ENCODE measurements around the gene PTGS1.
"Not testable (repeated sequence)": the region's sequence is repeated elsewhere in the genome, so short reads cannot be mapped to it uniquely, and the experiment has no call there.

PTGS1 gene

GRCh38 chr9:122347348-122348287 lies 23.2 kb upstream of the PTGS1 start:
- no peak for DNase-seq

- no peak for DNase-seq
Observed at GRCh38 chr9:122348288-122348777, 22.5 kb upstream of the PTGS1 start.

- DNase-seq, result no peak
Observed at GRCh38 chr9:122348791-122349190, 22.0 kb upstream of the PTGS1 start.

DNA sequence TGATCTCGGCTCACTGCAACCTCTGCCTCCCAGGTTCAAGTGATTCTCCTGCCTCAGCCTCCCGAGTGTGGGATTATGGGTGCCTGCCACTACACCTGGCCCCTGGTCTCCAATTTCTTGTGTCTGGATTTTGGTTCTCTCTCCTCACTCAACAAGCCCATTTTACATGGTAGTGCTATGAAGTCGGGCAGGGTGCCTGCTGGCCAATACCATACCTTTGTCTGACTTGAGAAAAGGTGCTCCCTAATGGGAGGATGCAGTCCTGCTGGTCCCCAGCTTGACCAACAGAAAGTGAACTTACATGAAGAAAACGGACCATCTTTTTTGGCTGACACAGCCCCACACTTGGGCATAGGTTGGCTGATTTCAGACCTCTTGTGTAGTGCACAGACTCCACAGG lies 21.6 kb upstream of the PTGS1 start:
- no peak for DNase-seq

DNA sequence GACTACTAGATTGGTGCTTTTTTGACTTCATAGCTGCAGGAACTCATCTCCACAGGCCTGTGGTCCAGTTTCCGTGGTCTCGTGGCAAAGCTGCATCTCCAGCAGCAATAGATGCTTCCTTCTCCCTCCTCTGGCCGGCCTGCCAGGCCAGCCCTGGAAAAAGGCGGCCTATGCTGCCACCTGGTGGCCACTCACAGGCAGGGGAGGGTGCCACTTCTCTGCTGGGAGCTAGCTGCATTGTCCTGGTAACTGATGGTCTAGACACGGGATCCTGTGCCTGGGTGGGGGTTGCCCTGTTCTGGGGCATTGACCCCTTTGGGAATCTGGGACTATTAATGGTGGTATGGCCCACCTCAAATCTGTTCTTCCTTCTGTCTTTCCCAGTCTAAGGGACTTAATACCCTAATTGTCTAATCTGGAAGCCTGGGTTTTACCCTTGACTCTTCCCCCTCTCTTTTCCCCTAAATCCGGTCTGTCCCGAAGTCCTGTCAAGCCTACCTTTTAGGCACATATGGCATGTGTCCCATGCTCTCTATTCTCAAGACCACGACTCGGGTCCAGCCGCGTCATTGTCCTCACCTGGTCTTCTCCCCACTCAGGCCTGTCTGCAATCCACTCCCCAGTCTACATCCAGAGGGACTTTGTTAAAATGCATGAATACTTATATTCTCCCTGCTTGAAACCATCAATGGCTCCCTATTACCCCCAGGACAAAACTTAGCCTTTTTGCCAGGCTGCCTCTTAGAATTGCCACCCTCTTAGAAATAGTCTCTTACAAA lies 20.1 kb upstream of the PTGS1 start:
- peak; percentile 65 for DNase-seq

DNA sequence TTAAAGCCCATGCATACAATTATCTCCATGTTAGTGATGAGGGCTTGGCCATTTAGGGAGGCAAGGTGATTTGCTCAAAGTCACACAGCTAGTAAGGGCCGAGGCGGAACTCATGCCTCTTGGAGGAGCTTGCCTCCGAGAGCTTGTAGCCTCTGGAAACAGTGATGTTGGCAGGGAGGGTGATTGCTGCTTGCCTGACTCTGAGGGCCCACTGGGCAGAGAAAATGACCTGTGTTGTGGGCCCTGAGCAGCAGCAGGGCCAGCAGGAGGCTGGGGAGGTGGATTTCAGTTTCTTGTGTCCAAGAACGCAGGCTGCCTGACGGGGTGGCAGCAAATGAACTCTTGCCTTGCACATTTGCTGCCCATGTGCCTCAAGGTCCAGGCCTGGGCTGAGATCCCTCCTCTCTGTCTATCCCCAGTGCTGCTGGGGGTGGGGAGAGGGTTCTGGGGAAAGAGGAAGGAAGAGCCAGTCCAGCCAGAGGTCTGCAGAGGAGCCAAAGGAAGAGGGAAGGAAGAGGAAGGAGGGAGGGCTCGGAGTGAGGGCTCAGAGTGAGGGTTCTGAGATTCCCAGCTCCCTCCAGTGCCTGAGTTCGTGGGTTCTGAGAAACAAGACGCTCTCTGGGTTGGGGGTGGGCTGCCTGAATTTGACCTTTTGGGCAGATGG lies 16.2 kb upstream of the PTGS1 start:
- no peak for DNase-seq

- no peak for DNase-seq
Observed at GRCh38 chr9:122355336-122355875, 15.4 kb upstream of the PTGS1 start.

DNA sequence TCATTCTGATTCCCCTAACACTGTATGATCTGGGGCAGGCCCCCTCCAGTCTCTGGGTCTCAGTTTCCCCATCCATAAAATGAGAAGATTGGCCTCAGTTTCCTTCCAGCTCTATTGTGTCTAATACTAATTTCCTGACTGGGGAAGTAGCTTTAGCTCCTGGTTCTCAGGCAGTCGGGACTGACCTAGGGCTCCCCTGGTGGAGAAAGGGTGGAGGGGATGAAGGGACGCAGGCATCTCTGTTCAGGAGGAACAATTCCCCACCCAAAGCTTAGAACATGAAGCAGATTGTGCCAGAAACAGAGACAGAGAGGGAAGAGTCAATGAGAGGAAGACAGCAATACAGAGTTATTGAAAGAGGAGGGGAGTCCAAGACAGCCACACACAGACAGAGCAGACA lies 14.2 kb upstream of the PTGS1 start:
- no peak for DNase-seq

DNA sequence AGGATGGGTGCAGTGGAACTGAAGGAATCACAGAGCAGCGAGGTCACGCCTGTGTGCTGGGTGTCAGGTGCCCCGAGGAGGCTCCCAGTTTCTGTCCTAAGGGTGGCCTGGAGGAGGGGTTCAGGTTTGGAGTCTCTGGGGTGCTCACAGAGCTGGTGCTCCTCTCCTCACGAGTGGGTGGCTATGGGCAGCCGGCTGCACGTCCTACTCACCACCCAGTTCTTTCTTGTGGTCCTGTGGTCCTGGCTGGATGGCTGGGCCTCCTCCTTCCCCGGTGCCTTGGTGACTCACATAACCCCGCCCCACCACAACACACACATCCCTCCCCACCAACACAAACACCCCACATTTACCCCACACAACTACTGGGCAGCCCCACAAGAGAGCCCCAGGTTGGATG lies 9.9 kb upstream of the PTGS1 start:
- no peak for DNase-seq

GRCh38 chr9:122363131-122363530 lies 7.7 kb upstream of the PTGS1 start:
- not testable (repeated sequence) for DNase-seq

DNA sequence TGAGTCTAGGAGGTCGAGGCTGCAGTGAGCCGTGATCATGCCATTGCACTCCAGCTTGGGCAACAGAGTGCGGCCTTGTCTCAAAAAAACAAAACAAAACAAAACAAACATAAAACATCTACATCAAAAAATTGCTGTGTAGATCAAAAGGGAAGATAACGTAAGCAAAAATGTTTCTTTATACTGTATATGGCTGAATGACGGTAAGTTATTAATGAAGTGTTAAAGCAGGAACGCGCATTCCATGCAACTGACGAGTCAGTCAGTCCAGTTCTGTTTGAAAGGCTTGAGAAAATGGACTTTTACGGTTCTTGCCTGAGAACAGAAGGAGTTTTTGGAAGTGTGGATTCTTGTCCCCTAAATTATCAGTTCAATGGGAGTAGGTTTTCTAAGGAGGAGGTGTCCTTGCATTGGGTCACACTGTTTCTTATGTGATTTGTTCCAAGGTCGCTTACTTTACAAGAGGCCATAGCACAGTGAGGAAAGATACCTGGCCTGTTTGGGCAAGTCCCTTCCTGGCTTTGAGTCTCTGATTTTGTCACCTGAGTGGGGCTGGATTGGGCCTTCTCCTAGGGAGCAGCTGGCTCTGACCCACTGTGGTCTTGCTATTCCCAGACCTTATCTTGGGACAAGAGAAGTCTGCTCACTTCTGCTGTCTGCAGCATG lies 6.6 kb upstream of the PTGS1 start:
- DNase-seq, result no peak

- DNase-seq, result no peak
Observed at GRCh38 chr9:122364783-122365150, 6.1 kb upstream of the PTGS1 start.

DNA sequence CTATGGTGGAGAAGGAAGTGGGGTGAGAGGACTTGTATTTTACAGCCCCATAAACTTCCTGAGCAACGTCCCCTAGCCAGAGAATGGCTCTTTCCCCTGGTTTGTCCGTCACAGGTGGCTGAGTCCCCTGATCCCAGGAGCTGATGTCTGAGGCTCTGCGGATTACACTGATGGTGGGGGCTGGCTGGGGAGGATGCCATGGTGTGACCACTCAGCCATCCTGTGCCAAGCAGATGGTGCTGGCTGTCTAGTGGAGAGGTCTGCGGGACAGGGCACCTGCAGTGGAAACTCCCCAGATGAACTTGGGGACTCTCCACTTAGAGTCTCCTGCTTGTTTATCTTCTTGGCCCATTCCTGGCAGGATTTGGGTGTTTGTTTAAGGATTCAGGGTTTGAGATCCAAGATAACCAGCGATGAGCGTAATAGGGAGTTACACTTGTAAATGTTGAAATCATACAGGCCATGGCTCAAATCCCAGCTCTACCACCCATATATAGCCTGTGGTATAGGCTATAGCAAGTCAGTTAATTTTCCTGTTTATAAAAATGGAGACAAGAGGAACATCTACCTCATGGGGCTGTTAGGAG lies 4.7 kb upstream of the PTGS1 start:
- no peak for DNase-seq

- DNase-seq, result no peak
Observed at GRCh38 chr9:122367065-122367464, 3.8 kb upstream of the PTGS1 start.

GRCh38 chr9:122367774-122368460 lies 2.9 kb upstream of the PTGS1 start:
- no peak for DNase-seq

DNA sequence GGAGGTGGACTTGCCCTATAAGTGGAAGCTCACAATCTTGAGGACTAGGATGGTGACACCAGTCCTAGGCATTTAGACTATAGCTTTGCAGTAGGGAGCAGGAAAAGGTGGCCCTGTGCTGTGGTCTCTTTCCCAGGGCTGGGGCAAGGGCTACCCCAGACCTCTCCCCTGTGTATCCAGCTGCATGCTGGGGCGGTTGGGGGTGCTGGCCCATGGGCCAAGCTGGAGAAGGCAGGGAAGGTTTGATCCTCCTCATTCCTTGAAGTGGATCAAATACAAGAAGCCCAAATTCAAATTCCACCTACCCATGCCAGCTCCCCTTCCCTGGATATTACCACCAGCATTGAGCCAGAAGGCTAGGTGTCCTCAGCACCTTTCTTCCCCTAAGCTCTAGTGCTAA lies 2.2 kb upstream of the PTGS1 start:
- no peak for DNase-seq

GRCh38 chr9:122370303-122370702 lies 521 bp upstream of the PTGS1 start:
- no peak for DNase-seq

DNA sequence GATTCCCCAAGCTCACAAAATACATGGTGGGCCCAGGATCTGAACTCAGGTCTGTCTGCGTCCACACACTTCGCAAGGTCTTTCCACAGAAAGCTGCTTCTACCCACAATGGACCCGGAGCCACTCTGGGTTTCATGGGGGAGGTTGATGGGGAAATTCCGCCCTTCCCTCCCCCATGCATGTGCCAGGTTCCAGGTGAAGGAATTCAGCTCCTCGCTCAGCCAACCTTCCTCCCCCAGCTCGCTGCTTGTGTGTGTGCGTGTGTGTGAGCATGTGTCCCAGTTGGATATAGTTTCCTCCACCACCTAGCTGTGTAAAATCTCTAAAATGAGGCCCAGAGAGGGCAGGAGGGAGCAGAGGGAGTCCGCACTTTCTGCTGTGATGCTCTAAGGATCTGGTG lies 1.0 kb downstream of the PTGS1 start:
- DNase-seq, result no peak

- no peak for DNase-seq
Observed at GRCh38 chr9:122372856-122373845, 2.3 kb downstream of the PTGS1 start.

- no peak for DNase-seq
Observed at GRCh38 chr9:122374885-122375420, 4.1 kb downstream of the PTGS1 start.

Measured in activated CD4-positive, alpha-beta T cell treated with anti-CD3 and anti-CD28 coated beads for 1 hour (primary cell).